GM12892 (cell line): ENCODE measurements around the gene DGKB.

Source experiments
- POLR2A ChIP-seq: IDR thresholded peaks from 2 replicates; pipeline ENCODE4 v1.6.1; 2011; ENCODE audit warnings: low read depth, low read length, control low read depth
- POLR2AphosphoS5 ChIP-seq: IDR thresholded peaks from 2 replicates; pipeline ENCODE4 v1.6.1; 2011; ENCODE audit warnings: low read depth, low read length, control low read depth

GRCh38 chr7:14855033-14855794, 47.3 kb downstream of the DGKB start:
- TF ChIP-seq POLR2A (no peak), POLR2AphosphoS5 (no peak)
